Stomach (tissue), 4 donors: Measurements from ENCODE around the gene PHKA1.

Experiments used
- POLR2A ChIP-seq, 4 donors: fragments of 450-650 bp; IDR thresholded peaks; one replicate each; pipeline ENCODE4 v1.6.1; 2016; ENCODE audit warnings: antibody characterized with exemption in 4 of 4, control low read depth in 2 of 4, mild to moderate bottlenecking in 1 of 4, moderate library complexity in 1 of 4
- POLR2AphosphoS5 ChIP-seq, 3 donors: sonication (generic); formaldehyde crosslinking; IDR thresholded peaks; one replicate each; pipeline ENCODE4 v1.6.1; 2016; ENCODE audit warnings: antibody characterized with exemption in 3 of 3
- TF ChIP-seq, protein P1 (sequence below), 7 experiments: fragments of 450-650 bp in 4 of 7; fragments of 200-600 bp in 3 of 7; sonication (generic) in 3 of 7; IDR thresholded peaks; one replicate each; pipeline ENCODE4 v1.5.1; 2016 to 2019; ENCODE audit warnings: antibody characterized with exemption in 7 of 7, control low read depth in 2 of 7, mild to moderate bottlenecking in 1 of 7

DNA sequence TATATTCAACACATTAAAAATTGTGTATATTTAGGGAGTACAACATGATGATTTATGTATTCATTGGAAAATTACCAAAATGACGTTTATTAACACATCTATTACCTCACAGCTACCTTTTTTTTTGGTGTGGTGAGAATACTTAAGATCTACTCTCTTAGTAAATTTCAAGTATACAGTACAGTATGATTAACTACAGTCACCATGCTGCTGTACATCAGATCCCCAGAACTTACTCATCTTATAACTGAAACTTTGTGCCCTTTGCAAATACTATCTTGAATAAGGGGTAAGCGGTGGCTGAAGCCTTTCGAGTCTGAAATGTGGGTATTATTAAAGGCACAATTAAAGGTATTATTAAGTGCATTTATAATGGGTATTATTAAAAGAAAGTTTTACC lies 976 bp downstream of the PHKA1 start:
- TF ChIP-seq, protein P1, sequence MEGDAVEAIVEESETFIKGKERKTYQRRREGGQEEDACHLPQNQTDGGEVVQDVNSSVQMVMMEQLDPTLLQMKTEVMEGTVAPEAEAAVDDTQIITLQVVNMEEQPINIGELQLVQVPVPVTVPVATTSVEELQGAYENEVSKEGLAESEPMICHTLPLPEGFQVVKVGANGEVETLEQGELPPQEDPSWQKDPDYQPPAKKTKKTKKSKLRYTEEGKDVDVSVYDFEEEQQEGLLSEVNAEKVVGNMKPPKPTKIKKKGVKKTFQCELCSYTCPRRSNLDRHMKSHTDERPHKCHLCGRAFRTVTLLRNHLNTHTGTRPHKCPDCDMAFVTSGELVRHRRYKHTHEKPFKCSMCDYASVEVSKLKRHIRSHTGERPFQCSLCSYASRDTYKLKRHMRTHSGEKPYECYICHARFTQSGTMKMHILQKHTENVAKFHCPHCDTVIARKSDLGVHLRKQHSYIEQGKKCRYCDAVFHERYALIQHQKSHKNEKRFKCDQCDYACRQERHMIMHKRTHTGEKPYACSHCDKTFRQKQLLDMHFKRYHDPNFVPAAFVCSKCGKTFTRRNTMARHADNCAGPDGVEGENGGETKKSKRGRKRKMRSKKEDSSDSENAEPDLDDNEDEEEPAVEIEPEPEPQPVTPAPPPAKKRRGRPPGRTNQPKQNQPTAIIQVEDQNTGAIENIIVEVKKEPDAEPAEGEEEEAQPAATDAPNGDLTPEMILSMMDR (IDR thresholded peaks at IDR 0.05) = no peak
- TF ChIP-seq POLR2A (IDR thresholded peaks at IDR 0.05) (no peak), POLR2AphosphoS5 (IDR thresholded peaks at IDR 0.05) (no peak)
